Peyer's patch (tissue), 4 donors: ENCODE measurements around the gene PCBP3.

ENCODE experiments used
- POLR2A ChIP-seq, 2 donors: fragments of 450-650 bp; IDR thresholded peaks; one replicate each; pipeline ENCODE4 v1.5.1; 2017; ENCODE audit warnings: antibody characterized with exemption in 2 of 2, mild to moderate bottlenecking in 2 of 2, moderate library complexity in 2 of 2
- TF ChIP-seq, protein P1 (sequence below), 6 experiments: fragments of 450-650 bp in 4 of 6; fragments of 200-600 bp in 2 of 6; sonication (generic) in 1 of 6; IDR thresholded peaks; one replicate each; pipeline ENCODE4 v1.5.1; 2017 to 2019; ENCODE audit warnings: antibody characterized with exemption in 6 of 6, mild to moderate bottlenecking in 3 of 6, moderate library complexity in 1 of 6

DNA sequence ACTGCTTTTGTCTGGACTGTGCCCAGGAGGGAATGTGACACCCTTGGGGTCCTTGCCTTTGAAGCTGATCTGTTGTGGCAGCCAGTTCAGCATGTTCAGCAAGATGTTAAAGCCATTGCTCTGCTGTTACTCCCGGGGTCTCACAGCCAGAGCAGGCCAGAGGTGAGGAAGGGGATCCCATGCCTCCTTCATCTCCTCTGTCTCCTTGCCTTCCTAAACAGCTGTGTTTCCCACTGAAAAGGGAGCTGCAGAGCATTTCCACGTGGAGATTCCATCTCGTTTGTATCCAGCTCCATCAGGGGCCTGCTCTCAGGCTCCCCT lies 202.2 kb downstream of the PCBP3 start:
- TF ChIP-seq, protein P1, sequence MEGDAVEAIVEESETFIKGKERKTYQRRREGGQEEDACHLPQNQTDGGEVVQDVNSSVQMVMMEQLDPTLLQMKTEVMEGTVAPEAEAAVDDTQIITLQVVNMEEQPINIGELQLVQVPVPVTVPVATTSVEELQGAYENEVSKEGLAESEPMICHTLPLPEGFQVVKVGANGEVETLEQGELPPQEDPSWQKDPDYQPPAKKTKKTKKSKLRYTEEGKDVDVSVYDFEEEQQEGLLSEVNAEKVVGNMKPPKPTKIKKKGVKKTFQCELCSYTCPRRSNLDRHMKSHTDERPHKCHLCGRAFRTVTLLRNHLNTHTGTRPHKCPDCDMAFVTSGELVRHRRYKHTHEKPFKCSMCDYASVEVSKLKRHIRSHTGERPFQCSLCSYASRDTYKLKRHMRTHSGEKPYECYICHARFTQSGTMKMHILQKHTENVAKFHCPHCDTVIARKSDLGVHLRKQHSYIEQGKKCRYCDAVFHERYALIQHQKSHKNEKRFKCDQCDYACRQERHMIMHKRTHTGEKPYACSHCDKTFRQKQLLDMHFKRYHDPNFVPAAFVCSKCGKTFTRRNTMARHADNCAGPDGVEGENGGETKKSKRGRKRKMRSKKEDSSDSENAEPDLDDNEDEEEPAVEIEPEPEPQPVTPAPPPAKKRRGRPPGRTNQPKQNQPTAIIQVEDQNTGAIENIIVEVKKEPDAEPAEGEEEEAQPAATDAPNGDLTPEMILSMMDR (IDR thresholded peaks at IDR 0.05), result no peak
- no peak for TF ChIP-seq POLR2A (IDR thresholded peaks at IDR 0.05)
